ENCODE data around the gene CDIP1.
"Not testable (repeated sequence)": the region's sequence is repeated elsewhere in the genome, so short reads cannot be mapped to it uniquely, and the experiment has no call there.

CDIP1 gene

GRCh38 chr16:4574919-4575705 is 36.5 kb upstream of the CDIP1 start:
- DNase-seq (ENCODE audit: low read depth) = no peak
- TF ChIP-seq, protein P1, sequence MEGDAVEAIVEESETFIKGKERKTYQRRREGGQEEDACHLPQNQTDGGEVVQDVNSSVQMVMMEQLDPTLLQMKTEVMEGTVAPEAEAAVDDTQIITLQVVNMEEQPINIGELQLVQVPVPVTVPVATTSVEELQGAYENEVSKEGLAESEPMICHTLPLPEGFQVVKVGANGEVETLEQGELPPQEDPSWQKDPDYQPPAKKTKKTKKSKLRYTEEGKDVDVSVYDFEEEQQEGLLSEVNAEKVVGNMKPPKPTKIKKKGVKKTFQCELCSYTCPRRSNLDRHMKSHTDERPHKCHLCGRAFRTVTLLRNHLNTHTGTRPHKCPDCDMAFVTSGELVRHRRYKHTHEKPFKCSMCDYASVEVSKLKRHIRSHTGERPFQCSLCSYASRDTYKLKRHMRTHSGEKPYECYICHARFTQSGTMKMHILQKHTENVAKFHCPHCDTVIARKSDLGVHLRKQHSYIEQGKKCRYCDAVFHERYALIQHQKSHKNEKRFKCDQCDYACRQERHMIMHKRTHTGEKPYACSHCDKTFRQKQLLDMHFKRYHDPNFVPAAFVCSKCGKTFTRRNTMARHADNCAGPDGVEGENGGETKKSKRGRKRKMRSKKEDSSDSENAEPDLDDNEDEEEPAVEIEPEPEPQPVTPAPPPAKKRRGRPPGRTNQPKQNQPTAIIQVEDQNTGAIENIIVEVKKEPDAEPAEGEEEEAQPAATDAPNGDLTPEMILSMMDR (IDR thresholded peaks at IDR 0.05; ENCODE audit: low read depth, low read length, missing control alignments) = no peak
- no peak overlapping the region for H3K4me3 ChIP-seq (ENCODE audit: low read depth, low read length)

GRCh38 chr16:4573926-4574325 is 35.4 kb upstream of the CDIP1 start:
- not testable (repeated sequence) for DNase-seq (ENCODE audit: low read depth); H3K4me3 ChIP-seq (ENCODE audit: low read depth, low read length)

DNA sequence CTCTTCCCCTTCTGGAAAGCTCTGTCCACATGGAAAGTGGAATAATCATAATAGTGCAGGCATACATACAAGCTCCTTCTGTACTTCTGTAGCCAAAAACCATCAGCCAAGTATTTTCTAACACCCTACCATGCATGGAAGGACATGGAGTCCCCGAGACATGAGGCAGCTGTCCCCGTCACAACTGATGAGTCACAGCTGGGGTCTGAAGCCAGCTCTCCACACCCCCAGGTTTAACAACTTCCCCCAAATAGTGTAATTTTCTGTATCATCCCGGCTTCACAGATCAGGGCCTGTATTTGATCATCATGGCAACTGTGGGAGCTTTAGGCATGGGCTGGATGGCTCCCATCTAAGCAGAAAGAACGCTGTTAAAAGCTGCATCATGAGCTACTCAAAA is 34.1 kb upstream of the CDIP1 start:
- DNase-seq (ENCODE audit: low read depth) = no peak
- TF ChIP-seq, protein P1 (IDR thresholded peaks at IDR 0.05; ENCODE audit: low read depth, low read length, missing control alignments) = no peak
- no peak overlapping the region for H3K4me3 ChIP-seq (ENCODE audit: low read depth, low read length)

DNA sequence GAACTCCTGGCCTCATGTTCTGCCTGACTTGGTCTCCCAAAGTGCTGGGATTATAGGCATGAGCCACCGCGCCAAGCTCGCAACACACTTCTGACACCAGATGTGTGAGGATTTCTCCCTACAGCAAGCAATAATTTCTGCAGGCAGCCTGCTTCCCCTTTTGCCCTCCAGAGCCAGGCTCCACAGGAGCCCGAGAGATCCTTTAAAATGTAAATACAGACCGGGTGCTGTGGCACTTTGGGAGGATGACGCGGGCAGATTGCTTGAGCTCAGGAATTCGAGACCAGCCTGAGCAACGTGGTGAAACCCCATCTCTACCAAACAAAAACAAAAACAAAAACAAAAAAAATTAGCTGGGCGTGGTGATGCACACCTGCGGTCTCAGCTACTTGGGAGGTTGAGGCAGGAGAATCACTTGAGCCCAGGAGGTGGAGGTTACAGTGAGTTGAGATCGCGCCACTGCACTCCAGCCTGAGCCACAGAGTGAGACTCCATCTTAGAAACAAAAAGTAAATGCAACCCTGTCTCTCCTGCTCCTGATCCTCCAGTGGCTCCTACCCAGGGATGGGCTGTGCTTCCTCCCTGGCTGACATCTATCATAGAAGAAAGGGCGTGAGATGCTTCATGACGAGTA is 32.2 kb upstream of the CDIP1 start:
- DNase-seq (ENCODE audit: low read depth) = no peak
- no peak overlapping the region for H3K4me3 ChIP-seq (ENCODE audit: low read depth, low read length)
- TF ChIP-seq, protein P1 (IDR thresholded peaks at IDR 0.05; ENCODE audit: low read depth, low read length, missing control alignments) = no peak

DNA sequence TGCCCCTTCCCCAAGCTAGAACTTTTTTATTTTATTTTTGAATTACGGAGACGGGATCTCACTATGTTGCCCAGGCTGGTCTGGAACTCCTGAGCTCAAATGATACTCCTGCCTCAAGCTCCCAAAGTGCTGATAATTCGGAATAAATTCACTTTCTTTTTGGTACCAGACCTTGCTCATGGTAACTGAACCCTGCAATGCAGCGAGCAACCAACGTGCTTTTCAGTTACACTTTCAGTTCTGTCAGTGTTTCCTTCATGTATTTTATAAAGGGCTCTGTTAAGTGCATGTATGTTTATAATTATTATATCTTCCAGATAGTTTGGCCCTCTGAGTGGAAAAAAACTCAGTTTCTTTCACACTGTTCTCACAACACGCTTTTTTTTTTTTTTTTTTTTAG is 31.5 kb upstream of the CDIP1 start:
- no peak for DNase-seq (ENCODE audit: low read depth)

GRCh38 chr16:4566144-4566543 is 27.6 kb upstream of the CDIP1 start:
- no peak for DNase-seq (ENCODE audit: low read depth)
- TF ChIP-seq, protein P1 (IDR thresholded peaks at IDR 0.05; ENCODE audit: low read depth, low read length, missing control alignments) = no peak
- no peak overlapping the region for H3K4me3 ChIP-seq (ENCODE audit: low read depth, low read length)

More for the DNA sequence above, 31.5 kb upstream of the CDIP1 start:
- H3K4me3 ChIP-seq (ENCODE audit: low read depth, low read length) = no peak overlapping the region
- TF ChIP-seq, protein P1 (IDR thresholded peaks at IDR 0.05; ENCODE audit: low read depth, low read length, missing control alignments) = no peak

- H3K4me3 ChIP-seq (ENCODE audit: low read depth, low read length) = no peak overlapping the region
- TF ChIP-seq, protein P1 (IDR thresholded peaks at IDR 0.05; ENCODE audit: low read depth, low read length, missing control alignments) = no peak
- no peak for DNase-seq (ENCODE audit: low read depth)
Observed at GRCh38 chr16:4564661-4565267, 26.2 kb upstream of the CDIP1 start.
